ENCODE measurements around the gene OR5H2. TPM values are rescaled to one million over a fixed set of nuclear protein-coding genes. Genes with fewer than 3 reads are reported as not detected.

The OR5H2 gene
- total RNA-seq, 4 donors from 2014 or later, result not detected

GRCh38 chr3:98322686-98323085 lies 40.4 kb downstream of the OR5H2 start:
- H3K36me3 ChIP-seq, result no peaks in the 10 kb centered on the region
- TF ChIP-seq CTCF (IDR thresholded peaks at IDR 0.05) (no peak), POLR2AphosphoS5 (IDR thresholded peaks at IDR 0.05) (no peak), POLR2A (IDR thresholded peaks at IDR 0.05) (no peak), EP300 (IDR thresholded peaks at IDR 0.05) (no peak)
- no peaks in the 10 kb centered on the region for H3K9me3 ChIP-seq
- no peak for DNase-seq (ENCODE audit: low spot score in 2 of 2)
- H3K27ac ChIP-seq, result no peak overlapping the region
- WGBS, result 69% methylated on average over 2 of the region's 2 CpGs
- peaks cover 4% of the 10 kb centered on the region for H3K27me3 ChIP-seq
- H3K4me1 ChIP-seq, result no peaks in the 10 kb centered on the region
- H3K4me3 ChIP-seq, result no peak overlapping the region

- Histone ChIP-seq H3K4me3 (no peak overlapping the region), H3K9me3 (no peaks in the 10 kb centered on the region), H3K4me1 (no peaks in the 10 kb centered on the region), H3K27ac (no peak overlapping the region), H3K27me3 (peaks cover 4% of the 10 kb centered on the region), H3K36me3 (no peaks in the 10 kb centered on the region)
- DNase-seq (ENCODE audit: low spot score in 2 of 2), result no peak
- TF ChIP-seq EP300 (IDR thresholded peaks at IDR 0.05), result no peak
- no peak for TF ChIP-seq POLR2A (IDR thresholded peaks at IDR 0.05)
- no peak for TF ChIP-seq CTCF (IDR thresholded peaks at IDR 0.05)
- TF ChIP-seq POLR2AphosphoS5 (IDR thresholded peaks at IDR 0.05), result no peak
These were observed 41.1 kb downstream of the OR5H2 start for GRCh38 chr3:98323425-98323824.

GRCh38 chr3:98325055-98325454 lies 42.8 kb downstream of the OR5H2 start:
- Histone ChIP-seq H3K9me3 (no peaks in the 10 kb centered on the region), H3K36me3 (no peaks in the 10 kb centered on the region), H3K4me1 (no peaks in the 10 kb centered on the region), H3K27ac (no peak overlapping the region), H3K4me3 (no peak overlapping the region), H3K27me3 (peaks cover 4% of the 10 kb centered on the region)
- TF ChIP-seq POLR2A (IDR thresholded peaks at IDR 0.05), result no peak
- TF ChIP-seq EP300 (IDR thresholded peaks at IDR 0.05), result no peak
- no peak for TF ChIP-seq POLR2AphosphoS5 (IDR thresholded peaks at IDR 0.05)
- TF ChIP-seq CTCF (IDR thresholded peaks at IDR 0.05), result no peak
- WGBS, result 84% methylated on average over 12 of the region's 12 CpGs
- DNase-seq (ENCODE audit: low spot score in 2 of 2), result no peak

- no peaks in the 10 kb centered on the region for H3K9me3 ChIP-seq
- H3K27ac ChIP-seq, result no peak overlapping the region
- DNase-seq (ENCODE audit: low spot score in 2 of 2), result no peak
- no peak for TF ChIP-seq EP300 (IDR thresholded peaks at IDR 0.05)
- TF ChIP-seq POLR2A (IDR thresholded peaks at IDR 0.05), result no peak
- no peak for TF ChIP-seq POLR2AphosphoS5 (IDR thresholded peaks at IDR 0.05)
- TF ChIP-seq CTCF (IDR thresholded peaks at IDR 0.05), result no peak
- WGBS, result 75% methylated on average over 2 of the region's 2 CpGs
- H3K4me3 ChIP-seq, result no peak overlapping the region
- no peaks in the 10 kb centered on the region for H3K36me3 ChIP-seq
- no peaks in the 10 kb centered on the region for H3K4me1 ChIP-seq
- peaks cover 4% of the 10 kb centered on the region for H3K27me3 ChIP-seq
These were observed 44.0 kb downstream of the OR5H2 start for GRCh38 chr3:98326105-98326893.

- H3K27ac ChIP-seq, result no peak overlapping the region
- DNase-seq (ENCODE audit: low spot score in 2 of 2), result no peak
- H3K4me1 ChIP-seq, result no peaks in the 10 kb centered on the region
- peaks cover 4% of the 10 kb centered on the region for H3K27me3 ChIP-seq
- TF ChIP-seq EP300 (IDR thresholded peaks at IDR 0.05), result no peak
- TF ChIP-seq POLR2A (IDR thresholded peaks at IDR 0.05), result no peak
- TF ChIP-seq POLR2AphosphoS5 (IDR thresholded peaks at IDR 0.05), result no peak
- no peak for TF ChIP-seq CTCF (IDR thresholded peaks at IDR 0.05)
- H3K36me3 ChIP-seq, result no peaks in the 10 kb centered on the region
- H3K9me3 ChIP-seq, result no peaks in the 10 kb centered on the region
- H3K4me3 ChIP-seq, result no peak overlapping the region
These were observed 44.6 kb downstream of the OR5H2 start for GRCh38 chr3:98326945-98327344.

Measured in suprapubic skin (tissue), 4 donors.